ENCODE measurements around the gene NFATC2.

The NFATC2 gene

GRCh38 chr20:51374961-51375360, 167.6 kb downstream of the NFATC2 start:
- DNase-seq (ENCODE audit: low spot score), result no peak

GRCh38 chr20:51374456-51374830, 168.1 kb downstream of the NFATC2 start:
- no peak for DNase-seq (ENCODE audit: low spot score)

- DNase-seq (ENCODE audit: low spot score), result no peak
These were observed 168.6 kb downstream of the NFATC2 start for GRCh38 chr20:51373713-51374455.

GRCh38 chr20:51372966-51373365, 169.6 kb downstream of the NFATC2 start:
- DNase-seq (ENCODE audit: low spot score), result no peak

- peak; percentile 81 for DNase-seq (ENCODE audit: low spot score)
These were observed 170.2 kb downstream of the NFATC2 start for GRCh38 chr20:51372176-51372803.

- no peak for DNase-seq (ENCODE audit: low spot score)
These were observed 170.8 kb downstream of the NFATC2 start for GRCh38 chr20:51371720-51372119.

GRCh38 chr20:51369503-51369902, 173.0 kb downstream of the NFATC2 start:
- DNase-seq (ENCODE audit: low spot score), result no peak

- no peak for DNase-seq (ENCODE audit: low spot score)
These were observed 173.9 kb downstream of the NFATC2 start for GRCh38 chr20:51368461-51369211.

- DNase-seq (ENCODE audit: low spot score), result peak; percentile 90
These were observed 176.2 kb downstream of the NFATC2 start for GRCh38 chr20:51366155-51366886.

- peak; percentile 65 for DNase-seq (ENCODE audit: low spot score)
These were observed 176.8 kb downstream of the NFATC2 start for GRCh38 chr20:51365670-51366069.

GRCh38 chr20:51363813-51364212, 178.7 kb downstream of the NFATC2 start:
- DNase-seq (ENCODE audit: low spot score), result no peak

GRCh38 chr20:51363378-51363777, 179.1 kb downstream of the NFATC2 start:
- DNase-seq (ENCODE audit: low spot score), result no peak

- no peak for DNase-seq (ENCODE audit: low spot score)
These were observed 180.3 kb downstream of the NFATC2 start for GRCh38 chr20:51362254-51362653.

- DNase-seq (ENCODE audit: low spot score), result no peak
These were observed 181.3 kb downstream of the NFATC2 start for GRCh38 chr20:51361258-51361657.

GRCh38 chr20:51360451-51361201, 181.9 kb downstream of the NFATC2 start:
- DNase-seq (ENCODE audit: low spot score), result peak; percentile 83

- DNase-seq (ENCODE audit: low spot score), result no peak
These were observed 182.6 kb downstream of the NFATC2 start for GRCh38 chr20:51359947-51360346.

GRCh38 chr20:51359401-51359800, 183.1 kb downstream of the NFATC2 start:
- no peak for DNase-seq (ENCODE audit: low spot score)

- no peak for DNase-seq (ENCODE audit: low spot score)
These were observed 184.3 kb downstream of the NFATC2 start for GRCh38 chr20:51358032-51358724.

- DNase-seq (ENCODE audit: low spot score), result no peak
These were observed 185.0 kb downstream of the NFATC2 start for GRCh38 chr20:51357543-51357942.

GRCh38 chr20:51356871-51357270, 185.6 kb downstream of the NFATC2 start:
- no peak for DNase-seq (ENCODE audit: low spot score)

GRCh38 chr20:51354769-51355319, 187.7 kb downstream of the NFATC2 start:
- no peak for DNase-seq (ENCODE audit: low spot score)

All from AG08396 (cell line).